ENCODE results near the gene EXOC3L1.

The EXOC3L1 gene

DNA sequence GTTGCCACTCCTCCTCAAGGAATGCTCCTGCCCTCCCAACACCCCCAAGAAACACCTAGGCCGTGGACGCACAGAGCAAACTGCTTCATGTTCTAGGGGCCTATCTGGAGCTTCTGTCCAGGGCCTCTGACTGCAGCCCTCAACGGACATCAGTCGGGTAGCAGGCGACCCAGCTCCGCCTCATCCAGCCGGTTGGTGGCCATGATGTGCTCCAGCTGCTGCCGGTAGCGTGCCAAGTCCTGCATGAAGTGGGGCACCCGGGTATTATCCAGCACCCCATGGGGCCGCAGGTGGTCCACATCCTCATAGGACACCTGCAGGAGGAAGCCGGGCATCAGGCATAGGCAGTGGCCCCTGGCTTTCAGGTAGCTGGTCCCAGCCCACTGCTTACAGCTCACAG lies 13.3 kb downstream of the EXOC3L1 start (continued):
- no peak for TF ChIP-seq ZNF37A (tag by site-specific recombination; IDR thresholded peaks at IDR 0.05)

- ChIA-PET CTCF (interaction anchor here (0.6 to 1.1 kb wide), 5 partner anchors 9 to 157 kb away, joined by 3 to 4 read pairs (median 3); partner anchors contain the start of genes HSF4 and MATCAP1), POLR2A (interaction anchor here (0.8 kb wide), 1 partner anchor 12 kb away, joined by 3 read pairs; no protein-coding TSS in a partner anchor)
- TF ChIP-seq, protein P1, sequence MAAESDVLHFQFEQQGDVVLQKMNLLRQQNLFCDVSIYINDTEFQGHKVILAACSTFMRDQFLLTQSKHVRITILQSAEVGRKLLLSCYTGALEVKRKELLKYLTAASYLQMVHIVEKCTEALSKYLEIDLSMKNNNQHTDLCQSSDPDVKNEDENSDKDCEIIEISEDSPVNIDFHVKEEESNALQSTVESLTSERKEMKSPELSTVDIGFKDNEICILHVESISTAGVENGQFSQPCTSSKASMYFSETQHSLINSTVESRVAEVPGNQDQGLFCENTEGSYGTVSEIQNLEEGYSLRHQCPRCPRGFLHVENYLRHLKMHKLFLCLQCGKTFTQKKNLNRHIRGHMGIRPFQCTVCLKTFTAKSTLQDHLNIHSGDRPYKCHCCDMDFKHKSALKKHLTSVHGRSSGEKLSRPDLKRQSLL (tag by site-specific recombination; IDR thresholded peaks at IDR 0.05) = peak; percentile 98
- TF ChIP-seq ZNF785 (tag by site-specific recombination; IDR thresholded peaks at IDR 0.05) = no peak
- Histone ChIP-seq H3K4me3 (ENCODE audit: low read depth, low read length) (no peak overlapping the region), H3K36me3 (ENCODE audit: control insufficient read depth in 2 of 2, insufficient read depth in 1 of 2, low read length in 2 of 2) (peaks cover 0 to 25% of the 10 kb centered on the region in 2 experiments; a peak in 1 of 3 replicates), H3K27ac (ENCODE audit: extremely low read depth, low read depth, low read length) (no peak overlapping the region; the same call in 1 of the 2 replicates), H3K4me1 (ENCODE audit: control insufficient read depth, insufficient read depth, low read length) (peaks cover 9% of the 10 kb centered on the region), H3K9me3 (ENCODE audit: control insufficient read depth, insufficient read depth, low read depth, low read length) (no peaks in the 10 kb centered on the region)
Measured at GRCh38 chr16:67174706-67175231, 15.2 kb downstream of the EXOC3L1 start.

DNA sequence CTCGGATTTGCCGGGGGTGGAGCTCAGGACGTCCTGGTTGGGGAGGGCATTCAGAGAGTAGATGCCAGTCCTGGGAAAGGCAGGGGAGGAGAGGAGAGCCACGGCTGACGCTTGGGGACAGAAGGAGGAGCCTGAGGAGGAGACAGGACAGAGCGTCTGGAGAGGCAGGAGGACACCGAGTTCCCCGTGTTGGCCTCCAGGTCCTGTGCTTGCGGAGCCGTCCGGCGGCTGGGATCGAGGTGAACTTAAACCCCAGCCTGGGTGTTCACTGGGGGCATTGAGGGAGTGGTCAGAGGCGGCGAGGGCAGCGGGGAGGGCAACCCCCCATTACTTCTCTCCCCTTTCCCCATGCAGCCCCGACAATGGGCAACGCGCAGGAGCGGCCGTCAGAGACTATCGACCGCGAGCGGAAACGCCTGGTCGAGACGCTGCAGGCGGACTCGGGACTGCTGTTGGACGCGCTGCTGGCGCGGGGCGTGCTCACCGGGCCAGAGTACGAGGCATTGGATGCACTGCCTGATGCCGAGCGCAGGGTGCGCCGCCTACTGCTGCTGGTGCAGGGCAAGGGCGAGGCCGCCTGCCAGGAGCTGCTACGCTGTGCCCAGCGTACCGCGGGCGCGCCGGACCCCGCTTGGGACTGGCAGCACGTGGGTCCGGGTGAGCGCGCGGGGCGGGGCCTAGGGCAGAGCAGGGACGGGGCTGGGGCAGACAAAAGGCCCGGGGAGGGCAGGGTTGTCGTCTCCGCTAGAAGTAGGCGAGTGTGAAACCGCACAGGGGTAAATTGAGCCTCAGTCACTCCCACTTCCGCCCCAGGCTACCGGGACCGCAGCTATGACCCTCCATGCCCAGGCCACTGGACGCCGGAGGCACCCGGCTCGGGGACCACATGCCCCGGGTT lies 15.9 kb downstream of the EXOC3L1 start:
- CTCF ChIA-PET = interaction anchor here (0.6 to 1.5 kb wide), 7 partner anchors 9 to 156 kb away, joined by 3 to 4 read pairs (median 3); partner anchors contain the start of gene MATCAP1
- H3K4me1 ChIP-seq (ENCODE audit: control insufficient read depth, insufficient read depth, low read length) = peaks cover 9% of the 10 kb centered on the region
- peak overlapping the region; percentile 10 for H3K4me3 ChIP-seq (ENCODE audit: low read depth, low read length)
- H3K36me3 ChIP-seq (ENCODE audit: control insufficient read depth in 2 of 2, insufficient read depth in 1 of 2, low read length in 2 of 2) = peaks cover 0 to 20% of the 10 kb centered on the region in 2 experiments; a peak in 1 of 3 replicates
- POLR2A ChIA-PET = interaction anchor here (0.6 to 0.8 kb wide), 4 partner anchors 11 to 292 kb away, joined by 3 to 4 read pairs (median 3); no protein-coding TSS in a partner anchor
- no peaks in the 10 kb centered on the region for H3K9me3 ChIP-seq (ENCODE audit: control insufficient read depth, insufficient read depth, low read depth, low read length)
- peak overlapping the region; percentile 28; the same call in 1 of the 2 replicates for H3K27ac ChIP-seq (ENCODE audit: extremely low read depth, low read depth, low read length)
- peak; percentile 57 for TF ChIP-seq KLF1 (tag by site-specific recombination; IDR thresholded peaks at IDR 0.05)
- peak; percentile 34; the same call in 1 of the 2 replicates for TF ChIP-seq ZFHX2 (tag by site-specific recombination; conservative IDR thresholded peaks at IDR 0.05)
- no peak for TF ChIP-seq ZNF239 (tag by site-specific recombination; IDR thresholded peaks at IDR 0.05)
- TF ChIP-seq ZNF645 (tag by site-specific recombination; IDR thresholded peaks at IDR 0.05) = no peak
- TF ChIP-seq ZNF335 (tag by site-specific recombination; conservative IDR thresholded peaks at IDR 0.05) = peak; percentile 100
- TF ChIP-seq ZNF423 (tag by site-specific recombination; IDR thresholded peaks at IDR 0.05) = no peak
- peak; percentile 81 for TF ChIP-seq ZBTB8A (tag by site-specific recombination; IDR thresholded peaks at IDR 0.05)
- TF ChIP-seq, protein P2, sequence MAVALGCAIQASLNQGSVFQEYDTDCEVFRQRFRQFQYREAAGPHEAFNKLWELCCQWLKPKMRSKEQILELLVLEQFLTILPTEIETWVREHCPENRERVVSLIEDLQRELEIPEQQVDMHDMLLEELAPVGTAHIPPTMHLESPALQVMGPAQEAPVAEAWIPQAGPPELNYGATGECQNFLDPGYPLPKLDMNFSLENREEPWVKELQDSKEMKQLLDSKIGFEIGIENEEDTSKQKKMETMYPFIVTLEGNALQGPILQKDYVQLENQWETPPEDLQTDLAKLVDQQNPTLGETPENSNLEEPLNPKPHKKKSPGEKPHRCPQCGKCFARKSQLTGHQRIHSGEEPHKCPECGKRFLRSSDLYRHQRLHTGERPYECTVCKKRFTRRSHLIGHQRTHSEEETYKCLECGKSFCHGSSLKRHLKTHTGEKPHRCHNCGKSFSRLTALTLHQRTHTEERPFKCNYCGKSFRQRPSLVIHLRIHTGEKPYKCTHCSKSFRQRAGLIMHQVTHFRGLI (tag by site-specific recombination; IDR thresholded peaks at IDR 0.05) = peak; percentile 88
- TF ChIP-seq ZNF548 (tag by site-specific recombination; IDR thresholded peaks at IDR 0.05) = no peak
- peak; percentile 39; the same call in 1 of the 2 replicates for TF ChIP-seq EGR2 (tag by site-specific recombination; IDR thresholded peaks at IDR 0.05; ENCODE audit: low read depth)
- TF ChIP-seq SP2 (tag by site-specific recombination; IDR thresholded peaks at IDR 0.05) = peak; percentile 84
- peak; percentile 77 for TF ChIP-seq ZNF692 (tag by site-specific recombination; IDR thresholded peaks at IDR 0.05)
- TF ChIP-seq, protein P3, sequence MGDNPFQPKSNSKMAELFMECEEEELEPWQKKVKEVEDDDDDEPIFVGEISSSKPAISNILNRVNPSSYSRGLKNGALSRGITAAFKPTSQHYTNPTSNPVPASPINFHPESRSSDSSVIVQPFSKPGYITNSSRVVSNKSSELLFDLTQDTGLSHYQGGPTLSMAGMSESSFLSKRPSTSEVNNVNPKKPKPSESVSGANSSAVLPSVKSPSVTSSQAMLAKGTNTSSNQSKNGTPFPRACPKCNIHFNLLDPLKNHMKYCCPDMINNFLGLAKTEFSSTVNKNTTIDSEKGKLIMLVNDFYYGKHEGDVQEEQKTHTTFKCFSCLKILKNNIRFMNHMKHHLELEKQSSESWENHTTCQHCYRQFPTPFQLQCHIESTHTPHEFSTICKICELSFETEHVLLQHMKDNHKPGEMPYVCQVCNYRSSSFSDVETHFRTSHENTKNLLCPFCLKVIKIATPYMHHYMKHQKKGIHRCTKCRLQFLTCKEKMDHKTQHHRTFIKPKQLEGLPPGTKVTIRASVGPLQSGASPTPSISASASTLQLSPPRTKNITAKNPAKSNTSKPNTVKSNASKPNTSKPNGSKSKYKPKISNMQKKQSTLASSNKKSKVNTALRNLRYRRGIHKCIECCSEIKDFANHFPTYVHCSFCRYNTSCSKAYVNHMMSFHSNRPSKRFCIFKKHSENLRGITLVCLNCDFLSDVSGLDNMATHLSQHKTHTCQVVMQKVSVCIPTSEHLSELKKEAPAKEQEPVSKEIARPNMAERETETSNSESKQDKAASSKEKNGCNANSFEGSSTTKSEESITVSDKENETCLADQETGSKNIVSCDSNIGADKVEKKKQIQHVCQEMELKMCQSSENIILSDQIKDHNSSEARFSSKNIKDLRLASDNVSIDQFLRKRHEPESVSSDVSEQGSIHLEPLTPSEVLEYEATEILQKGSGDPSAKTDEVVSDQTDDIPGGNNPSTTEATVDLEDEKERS (tag by site-specific recombination; IDR thresholded peaks at IDR 0.05) = no peak
- peak; percentile 69 for TF ChIP-seq SP7 (tag by site-specific recombination; IDR thresholded peaks at IDR 0.05)
- TF ChIP-seq, protein P4, sequence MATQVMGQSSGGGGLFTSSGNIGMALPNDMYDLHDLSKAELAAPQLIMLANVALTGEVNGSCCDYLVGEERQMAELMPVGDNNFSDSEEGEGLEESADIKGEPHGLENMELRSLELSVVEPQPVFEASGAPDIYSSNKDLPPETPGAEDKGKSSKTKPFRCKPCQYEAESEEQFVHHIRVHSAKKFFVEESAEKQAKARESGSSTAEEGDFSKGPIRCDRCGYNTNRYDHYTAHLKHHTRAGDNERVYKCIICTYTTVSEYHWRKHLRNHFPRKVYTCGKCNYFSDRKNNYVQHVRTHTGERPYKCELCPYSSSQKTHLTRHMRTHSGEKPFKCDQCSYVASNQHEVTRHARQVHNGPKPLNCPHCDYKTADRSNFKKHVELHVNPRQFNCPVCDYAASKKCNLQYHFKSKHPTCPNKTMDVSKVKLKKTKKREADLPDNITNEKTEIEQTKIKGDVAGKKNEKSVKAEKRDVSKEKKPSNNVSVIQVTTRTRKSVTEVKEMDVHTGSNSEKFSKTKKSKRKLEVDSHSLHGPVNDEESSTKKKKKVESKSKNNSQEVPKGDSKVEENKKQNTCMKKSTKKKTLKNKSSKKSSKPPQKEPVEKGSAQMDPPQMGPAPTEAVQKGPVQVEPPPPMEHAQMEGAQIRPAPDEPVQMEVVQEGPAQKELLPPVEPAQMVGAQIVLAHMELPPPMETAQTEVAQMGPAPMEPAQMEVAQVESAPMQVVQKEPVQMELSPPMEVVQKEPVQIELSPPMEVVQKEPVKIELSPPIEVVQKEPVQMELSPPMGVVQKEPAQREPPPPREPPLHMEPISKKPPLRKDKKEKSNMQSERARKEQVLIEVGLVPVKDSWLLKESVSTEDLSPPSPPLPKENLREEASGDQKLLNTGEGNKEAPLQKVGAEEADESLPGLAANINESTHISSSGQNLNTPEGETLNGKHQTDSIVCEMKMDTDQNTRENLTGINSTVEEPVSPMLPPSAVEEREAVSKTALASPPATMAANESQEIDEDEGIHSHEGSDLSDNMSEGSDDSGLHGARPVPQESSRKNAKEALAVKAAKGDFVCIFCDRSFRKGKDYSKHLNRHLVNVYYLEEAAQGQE (tag by site-specific recombination; IDR thresholded peaks at IDR 0.05) = no peak

Data from HEK293 (cell line).